SK-N-SH (cell line): ENCODE measurements around the gene VPS18.

Experiments used
- ELF1 ChIP-seq: IDR thresholded peaks from 2 replicates; pipeline ENCODE4 v1.4.0; 2012
- POLR2AphosphoS5 ChIP-seq: IDR thresholded peaks from 2 replicates; pipeline ENCODE4 v1.6.1; 2012; ENCODE audit warnings: low read depth, low read length
- TAF1 ChIP-seq: IDR thresholded peaks from 2 replicates; pipeline ENCODE4 v1.6.1; 2012; ENCODE audit warnings: low read depth, mild to moderate bottlenecking, low read length, moderate library complexity, borderline replicate concordance
- YY1 ChIP-seq: IDR thresholded peaks from 2 replicates; pipeline ENCODE4 v1.4.0; 2012; ENCODE audit warnings: low read depth, mild to moderate bottlenecking
- TF ChIP-seq, protein P1 (sequence below): fragments of 200-600 bp; sonication (generic); IDR thresholded peaks from 2 replicates; pipeline ENCODE4 v1.6.1; 2017; ENCODE audit warnings: antibody characterized with exemption, mild to moderate bottlenecking, moderate library complexity

- no peak for TF ChIP-seq TAF1
- TF ChIP-seq, protein P1, sequence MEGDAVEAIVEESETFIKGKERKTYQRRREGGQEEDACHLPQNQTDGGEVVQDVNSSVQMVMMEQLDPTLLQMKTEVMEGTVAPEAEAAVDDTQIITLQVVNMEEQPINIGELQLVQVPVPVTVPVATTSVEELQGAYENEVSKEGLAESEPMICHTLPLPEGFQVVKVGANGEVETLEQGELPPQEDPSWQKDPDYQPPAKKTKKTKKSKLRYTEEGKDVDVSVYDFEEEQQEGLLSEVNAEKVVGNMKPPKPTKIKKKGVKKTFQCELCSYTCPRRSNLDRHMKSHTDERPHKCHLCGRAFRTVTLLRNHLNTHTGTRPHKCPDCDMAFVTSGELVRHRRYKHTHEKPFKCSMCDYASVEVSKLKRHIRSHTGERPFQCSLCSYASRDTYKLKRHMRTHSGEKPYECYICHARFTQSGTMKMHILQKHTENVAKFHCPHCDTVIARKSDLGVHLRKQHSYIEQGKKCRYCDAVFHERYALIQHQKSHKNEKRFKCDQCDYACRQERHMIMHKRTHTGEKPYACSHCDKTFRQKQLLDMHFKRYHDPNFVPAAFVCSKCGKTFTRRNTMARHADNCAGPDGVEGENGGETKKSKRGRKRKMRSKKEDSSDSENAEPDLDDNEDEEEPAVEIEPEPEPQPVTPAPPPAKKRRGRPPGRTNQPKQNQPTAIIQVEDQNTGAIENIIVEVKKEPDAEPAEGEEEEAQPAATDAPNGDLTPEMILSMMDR = no peak
- no peak for TF ChIP-seq ELF1
- no peak for TF ChIP-seq YY1
- no peak for TF ChIP-seq POLR2AphosphoS5
Observed at GRCh38 chr15:40909662-40910630, 15.7 kb downstream of the VPS18 start.
